ENCODE measurements around the gene KPNA4. TPM values are rescaled to one million over a fixed set of nuclear protein-coding genes. Genes with fewer than 3 reads are reported as not detected.

The KPNA4 gene
- total RNA-seq, 2 experiments from 2014 or later, result 44.0 to 49.4 TPM

- no peak for TF ChIP-seq CTCF (IDR thresholded peaks at IDR 0.05)
- ChIA-PET POLR2A (no interaction called here), CTCF (no interaction called here)
Observed at GRCh38 chr3:160478338-160478737, 87.0 kb downstream of the KPNA4 start.

GRCh38 chr3:160477750-160478149, 87.6 kb downstream of the KPNA4 start:
- Histone ChIP-seq H3K27me3 (ENCODE audit: control insufficient read depth in 1 of 2, insufficient read depth in 2 of 2, low read length in 2 of 2) (peaks cover 0 to 9% of the 10 kb centered on the region in 2 experiments), H3K27ac (ENCODE audit: low read depth in 1 of 2, low read length in 2 of 2) (no peak overlapping the region), H3K9me3 (ENCODE audit: control insufficient read depth in 1 of 2, insufficient read depth in 1 of 2, low read length in 2 of 2) (no peaks in the 10 kb centered on the region), H3K36me3 (ENCODE audit: insufficient read depth, low read length) (no peaks in the 10 kb centered on the region), H3K4me3 (ENCODE audit: low read length) (no peak overlapping the region), H3K4me1 (ENCODE audit: insufficient read depth, low read length) (no peaks in the 10 kb centered on the region)
- intact Hi-C loops (cut with DNase I, micrococcal nuclease), result no loop called here
- CTCF ChIA-PET, result no interaction called here
- H3K36me3 Mint-ChIP-seq (ENCODE audit: low read depth), result no peaks in the 10 kb centered on the region
- H3K4me3 Mint-ChIP-seq, result no peak overlapping the region
- POLR2A ChIA-PET, result no interaction called here
- DNase-seq, result no peak
- no peak for ATAC-seq (ENCODE audit: poor library complexity)
- H3K27me3 Mint-ChIP-seq, result peaks cover 20% of the 10 kb centered on the region
- H3K9me3 Mint-ChIP-seq, result no peaks in the 10 kb centered on the region
- TF ChIP-seq CTCF (IDR thresholded peaks at IDR 0.05), result no peak
- no peaks in the 10 kb centered on the region for H3K4me1 Mint-ChIP-seq (ENCODE audit: low read depth)
- no peak overlapping the region for H3K27ac Mint-ChIP-seq

More at GRCh38 chr3:160478338-160478737, 87.0 kb downstream of the KPNA4 start:
- Histone ChIP-seq H3K36me3 (ENCODE audit: insufficient read depth, low read length) (no peaks in the 10 kb centered on the region), H3K4me3 (ENCODE audit: low read length) (no peak overlapping the region), H3K9me3 (ENCODE audit: control insufficient read depth in 1 of 2, insufficient read depth in 1 of 2, low read length in 2 of 2) (no peaks in the 10 kb centered on the region), H3K27me3 (ENCODE audit: control insufficient read depth in 1 of 2, insufficient read depth in 2 of 2, low read length in 2 of 2) (peaks cover 0 to 8% of the 10 kb centered on the region in 2 experiments), H3K27ac (ENCODE audit: low read depth in 1 of 2, low read length in 2 of 2) (no peak overlapping the region), H3K4me1 (ENCODE audit: insufficient read depth, low read length) (no peaks in the 10 kb centered on the region)
- DNase-seq (no peak), ATAC-seq (ENCODE audit: poor library complexity) (no peak)
- intact Hi-C loops (cut with DNase I, micrococcal nuclease), result no loop called here
- H3K27ac Mint-ChIP-seq, result no peak overlapping the region
- peaks cover 25% of the 10 kb centered on the region for H3K27me3 Mint-ChIP-seq
- H3K4me3 Mint-ChIP-seq, result no peak overlapping the region
- no peaks in the 10 kb centered on the region for H3K4me1 Mint-ChIP-seq (ENCODE audit: low read depth)
- H3K9me3 Mint-ChIP-seq, result no peaks in the 10 kb centered on the region
- no peaks in the 10 kb centered on the region for H3K36me3 Mint-ChIP-seq (ENCODE audit: low read depth)

GRCh38 chr3:160475884-160476283, 89.5 kb downstream of the KPNA4 start:
- no peak overlapping the region for H3K4me3 ChIP-seq (ENCODE audit: low read length)
- peaks cover 0 to 9% of the 10 kb centered on the region in 2 experiments for H3K27me3 ChIP-seq (ENCODE audit: control insufficient read depth in 1 of 2, insufficient read depth in 2 of 2, low read length in 2 of 2)
- H3K27ac ChIP-seq (ENCODE audit: low read depth in 1 of 2, low read length in 2 of 2), result no peak overlapping the region
- Mint-ChIP-seq H3K36me3 (ENCODE audit: low read depth) (no peaks in the 10 kb centered on the region), H3K27ac (no peak overlapping the region), H3K4me3 (no peak overlapping the region), H3K4me1 (ENCODE audit: low read depth) (no peaks in the 10 kb centered on the region), H3K27me3 (peaks cover 19% of the 10 kb centered on the region), H3K9me3 (peaks cover 3% of the 10 kb centered on the region)
- intact Hi-C loops (cut with DNase I, micrococcal nuclease), result no loop called here
- TF ChIP-seq CTCF (IDR thresholded peaks at IDR 0.05), result no peak
- H3K9me3 ChIP-seq (ENCODE audit: control insufficient read depth in 1 of 2, insufficient read depth in 1 of 2, low read length in 2 of 2), result peaks cover 3 to 9% of the 10 kb centered on the region in 2 experiments
- no peaks in the 10 kb centered on the region for H3K36me3 ChIP-seq (ENCODE audit: insufficient read depth, low read length)
- H3K4me1 ChIP-seq (ENCODE audit: insufficient read depth, low read length), result no peaks in the 10 kb centered on the region
- POLR2A ChIA-PET, result no interaction called here
- CTCF ChIA-PET, result no interaction called here
- DNase-seq (no peak), ATAC-seq (ENCODE audit: poor library complexity) (no peak)

Measured in CD4-positive, alpha-beta T cell (primary cell).